ENCODE data around the gene MEX3A. TPM values are rescaled to one million over a fixed set of nuclear protein-coding genes. Genes with fewer than 3 reads are reported as not detected.

The MEX3A gene
- total and polyA plus RNA-seq, 4 experiments from 2014 or later: not detected

DNA sequence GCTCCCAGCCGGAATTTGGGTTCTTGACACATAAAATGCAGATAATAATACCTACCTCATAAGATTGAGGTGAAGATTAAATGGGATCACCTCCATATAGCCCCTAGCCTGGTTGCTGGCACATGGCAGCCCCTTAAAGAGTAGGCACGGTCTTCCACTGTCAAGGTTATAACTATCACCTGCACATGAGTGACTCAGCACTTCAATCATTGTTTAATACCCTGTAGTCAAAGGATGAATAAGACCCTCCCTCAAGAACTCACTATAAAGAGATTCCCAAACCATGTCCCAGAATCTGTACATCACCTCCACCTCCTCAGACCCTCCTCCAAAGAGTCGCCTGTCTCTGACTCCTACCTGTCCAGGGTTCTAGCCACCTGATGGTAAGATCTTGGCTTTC is 25.8 kb upstream of the MEX3A start:
- peak overlapping the region; percentile 94 for H3K27ac ChIP-seq (ENCODE audit: low read depth, low read length)
- Mint-ChIP-seq H3K4me3 (no peak overlapping the region), H3K27ac (peak overlapping the region; percentile 90 to 100 (median 100)), H3K9me3 (no peaks in the 10 kb centered on the region), H3K36me3 (peaks cover 0 to 4% of the 10 kb centered on the region in 2 donors), H3K27me3 (no peaks in the 10 kb centered on the region), H3K4me1 (peaks cover 23 to 58% (median 40%) of the 10 kb centered on the region in 4 donors)
- intact Hi-C loops (cut with micrococcal nuclease): no loop called here
- H3K36me3 ChIP-seq (ENCODE audit: insufficient read depth, low read length): no peaks in the 10 kb centered on the region
- no peaks in the 10 kb centered on the region for H3K27me3 ChIP-seq (ENCODE audit: insufficient read depth, low read length)
- no peak for DNase-seq
- peaks cover 42% of the 10 kb centered on the region for H3K4me1 ChIP-seq (ENCODE audit: insufficient read depth, low read length)
- CTCF ChIA-PET (ENCODE audit: partially characterized antibody): interaction anchor here (1.3 to 2.6 kb wide), 4 partner anchors 9 to 21 kb away, joined by 3 to 30 read pairs (median 18); no protein-coding TSS in a partner anchor
- POLR2A ChIA-PET (ENCODE audit: partially characterized antibody): interaction anchor here (4.3 to 19.7 kb wide), 2 partner anchors 11 to 14 kb away, joined by 25 to 527 read pairs; partner anchors contain the start of gene LMNA
- H3K9me3 ChIP-seq (ENCODE audit: control insufficient read depth in 1 of 2, low read length in 2 of 2): no peaks in the 10 kb centered on the region
- no peak overlapping the region for H3K4me3 ChIP-seq (ENCODE audit: low read length in 2 of 2)

DNA sequence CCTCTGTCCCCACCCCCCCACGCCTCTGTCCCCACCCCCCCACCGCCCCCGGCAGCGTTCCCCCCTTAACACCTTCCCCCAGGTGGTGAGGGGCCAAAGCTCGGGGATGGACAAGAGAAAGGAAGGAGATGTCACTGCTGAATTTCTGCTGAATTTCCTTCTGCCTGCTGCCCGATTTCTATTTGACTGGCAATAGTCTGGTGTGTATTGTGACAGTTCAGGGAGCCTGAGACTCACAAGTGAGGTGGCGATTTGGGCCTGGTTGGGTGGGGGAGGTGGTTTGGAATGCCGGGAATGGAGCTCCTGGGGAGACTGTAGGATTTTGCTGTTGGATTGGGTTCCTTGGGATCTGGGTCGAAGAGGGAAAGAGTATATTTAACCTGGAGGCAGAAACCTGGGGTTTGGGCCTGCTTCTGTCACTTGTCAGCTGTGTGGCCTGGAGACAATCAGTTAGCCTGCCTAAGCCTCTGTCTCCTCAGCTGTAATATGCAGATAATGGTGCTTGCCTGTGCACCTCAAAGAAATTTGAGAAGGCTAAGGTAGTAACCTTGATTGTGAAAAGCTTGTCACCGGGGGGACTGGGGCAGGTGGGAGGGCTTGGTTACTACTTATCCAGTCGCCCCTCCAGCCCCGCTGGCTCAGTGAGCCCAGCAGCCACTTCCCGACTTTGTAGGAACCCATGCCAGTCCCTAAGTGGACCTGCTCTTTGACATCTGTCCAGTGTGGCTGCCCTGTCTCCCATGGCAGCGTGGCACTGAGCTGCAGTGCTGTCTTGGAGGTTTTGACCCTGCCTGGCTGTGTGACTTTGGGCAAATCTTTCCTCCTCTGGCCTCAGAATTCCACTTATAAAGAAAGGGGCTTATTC is 24.6 kb upstream of the MEX3A start:
- intact Hi-C loops (cut with micrococcal nuclease): loop anchor here (1.0 to 2.0 kb wide), 3 partner anchors 7 to 18 kb away; partner anchors contain the start of gene LMNA
- Mint-ChIP-seq H3K4me1 (peaks cover 28 to 68% (median 46%) of the 10 kb centered on the region in 4 donors), H3K27ac (peak overlapping the region; percentile 90 to 100 (median 100)), H3K4me3 (peak overlapping the region; percentile 53 to 93 (median 83)), H3K36me3 (peaks cover 0 to 4% of the 10 kb centered on the region in 2 donors), H3K27me3 (no peaks in the 10 kb centered on the region), H3K9me3 (no peaks in the 10 kb centered on the region)
- Histone ChIP-seq H3K9me3 (ENCODE audit: control insufficient read depth in 1 of 2, low read length in 2 of 2) (no peaks in the 10 kb centered on the region), H3K4me3 (ENCODE audit: low read length in 2 of 2) (peak overlapping the region in 1 of 2 donors; percentile 23), H3K27me3 (ENCODE audit: insufficient read depth, low read length) (no peaks in the 10 kb centered on the region), H3K36me3 (ENCODE audit: insufficient read depth, low read length) (no peaks in the 10 kb centered on the region), H3K4me1 (ENCODE audit: insufficient read depth, low read length) (peaks cover 47% of the 10 kb centered on the region), H3K27ac (ENCODE audit: low read depth, low read length) (peak overlapping the region; percentile 94)
- POLR2A ChIA-PET (ENCODE audit: partially characterized antibody): interaction anchor here (0.8 to 19.7 kb wide), 4 partner anchors 10 to 128 kb away, joined by 4 to 527 read pairs (median 15); partner anchors contain the start of genes ARHGEF2, LMNA and PMF1
- CTCF ChIA-PET (ENCODE audit: partially characterized antibody): interaction anchor here (0.7 to 2.6 kb wide), 7 partner anchors 8 to 22 kb away, joined by 3 to 30 read pairs (median 6); no protein-coding TSS in a partner anchor
- no peak for DNase-seq

DNA sequence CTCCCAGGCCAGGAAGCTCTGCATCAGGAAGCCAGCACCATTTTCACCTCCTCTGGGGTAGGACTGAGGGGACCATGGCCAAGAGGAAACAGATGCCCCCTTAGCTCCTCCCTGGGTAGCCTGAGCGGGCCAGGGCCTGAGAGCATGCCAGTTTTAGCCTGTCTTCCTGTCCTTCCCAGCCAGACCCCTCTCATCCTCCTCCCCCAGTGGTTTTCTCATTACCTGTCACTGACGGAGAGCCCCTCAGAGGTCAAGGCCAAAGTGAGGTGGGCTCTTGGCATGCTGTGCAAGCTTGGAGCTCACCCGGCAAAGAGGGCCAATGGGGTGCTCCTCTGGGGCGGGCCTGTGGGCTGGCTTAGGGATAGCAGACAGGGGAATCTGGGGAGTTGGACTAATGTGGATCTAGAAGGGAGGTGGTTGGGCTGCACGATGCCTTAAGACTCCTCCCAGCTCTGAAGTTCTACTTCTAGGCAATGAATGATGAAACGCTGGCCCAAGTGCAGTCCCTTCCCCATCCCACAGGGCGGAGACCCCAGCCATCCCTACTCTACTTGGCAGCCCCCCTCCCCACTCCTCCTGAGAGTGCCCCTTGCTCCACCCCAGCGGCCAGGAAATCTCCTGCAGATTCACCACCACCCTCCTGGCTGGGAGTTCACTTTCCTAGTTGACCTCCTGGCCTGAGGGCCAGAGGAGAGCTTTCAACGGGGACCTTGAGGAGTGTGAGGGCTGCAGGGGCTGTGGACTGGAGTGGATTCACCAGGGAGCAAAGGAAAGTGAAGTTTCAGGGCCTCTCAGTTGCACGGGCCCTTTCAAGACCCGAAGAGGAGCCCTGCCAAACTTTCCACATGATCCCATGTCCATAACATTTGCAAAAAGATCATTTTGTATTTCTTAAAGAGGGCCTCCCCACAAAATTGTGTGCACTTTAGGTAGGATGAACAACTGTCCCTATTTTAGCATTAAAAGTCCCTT is 22.9 kb upstream of the MEX3A start:
- H3K27me3 ChIP-seq (ENCODE audit: insufficient read depth, low read length): no peaks in the 10 kb centered on the region
- Mint-ChIP-seq H3K27me3 (no peaks in the 10 kb centered on the region), H3K4me1 (peaks cover 38 to 84% (median 59%) of the 10 kb centered on the region in 4 donors), H3K9me3 (peaks cover 0 to 2% (median 0%) of the 10 kb centered on the region in 8 donors), H3K36me3 (peaks cover 0 to 4% of the 10 kb centered on the region in 2 donors), H3K4me3 (peak overlapping the region; percentile 82 to 93 (median 83)), H3K27ac (peak overlapping the region; percentile 90 to 100 (median 100))
- peak overlapping the region; percentile 77 to 81 for H3K4me3 ChIP-seq (ENCODE audit: low read length in 2 of 2)
- H3K4me1 ChIP-seq (ENCODE audit: insufficient read depth, low read length): peaks cover 55% of the 10 kb centered on the region
- H3K9me3 ChIP-seq (ENCODE audit: control insufficient read depth in 1 of 2, low read length in 2 of 2): no peaks in the 10 kb centered on the region
- peak overlapping the region; percentile 94 for H3K27ac ChIP-seq (ENCODE audit: low read depth, low read length)
- CTCF ChIA-PET (ENCODE audit: partially characterized antibody): interaction anchor here (1.3 to 18.7 kb wide), 5 partner anchors 8 to 27 kb away, joined by 3 to 716 read pairs (median 12); no protein-coding TSS in a partner anchor
- POLR2A ChIA-PET (ENCODE audit: partially characterized antibody): interaction anchor here (1.9 to 19.7 kb wide), 3 partner anchors 9 to 108 kb away, joined by 6 to 527 read pairs (median 25); partner anchors contain the start of genes LMNA and PMF1
- no peaks in the 10 kb centered on the region for H3K36me3 ChIP-seq (ENCODE audit: insufficient read depth, low read length)
- no peak for DNase-seq
- intact Hi-C loops (cut with micrococcal nuclease): no loop called here

DNA sequence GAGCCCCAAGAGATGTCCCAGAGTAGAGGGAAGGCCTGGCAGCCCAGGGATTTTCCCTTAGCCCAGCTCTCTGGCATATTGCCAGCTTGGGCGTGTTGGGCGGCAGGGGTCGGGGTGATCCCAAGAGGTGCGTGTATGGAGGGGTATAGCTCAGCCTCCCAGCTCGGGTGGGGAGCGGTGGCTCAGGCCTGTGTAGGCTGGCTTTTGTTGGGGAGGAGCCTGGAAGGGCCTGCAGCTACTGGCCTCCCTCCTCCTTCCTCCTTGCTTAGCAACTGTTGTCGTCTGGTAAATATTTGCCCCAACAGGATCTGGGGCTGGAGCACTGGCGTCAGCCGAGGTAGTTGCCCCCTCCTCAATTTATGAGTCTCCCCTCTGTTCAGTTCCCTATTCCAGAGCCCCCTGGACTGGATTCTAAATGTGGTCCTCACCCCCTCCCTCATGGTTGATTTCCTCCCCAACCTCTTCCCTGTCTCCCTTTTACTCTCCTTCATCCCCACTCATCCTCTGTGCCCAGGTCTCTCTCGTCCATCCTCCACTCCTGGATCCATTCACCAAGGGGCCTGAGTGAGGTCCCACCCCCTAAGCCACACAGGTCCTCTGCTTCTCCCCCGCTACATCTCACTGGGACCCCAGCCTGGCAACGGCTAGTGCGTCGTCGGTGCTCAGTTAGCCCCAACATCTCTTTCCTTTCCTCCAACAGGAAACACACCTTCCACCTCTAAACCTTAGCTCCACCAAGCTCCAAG is 22.0 kb upstream of the MEX3A start:
- H3K27me3 ChIP-seq (ENCODE audit: insufficient read depth, low read length): no peaks in the 10 kb centered on the region
- peak; percentile 78 to 90 (median 83) for DNase-seq
- H3K36me3 ChIP-seq (ENCODE audit: insufficient read depth, low read length): no peaks in the 10 kb centered on the region
- CTCF ChIA-PET (ENCODE audit: partially characterized antibody): interaction anchor here (0.5 to 18.7 kb wide), 5 partner anchors 8 to 119 kb away, joined by 3 to 716 read pairs (median 12); no protein-coding TSS in a partner anchor
- intact Hi-C loops (cut with micrococcal nuclease): no loop called here
- peak overlapping the region; percentile 94 for H3K27ac ChIP-seq (ENCODE audit: low read depth, low read length)
- peaks cover 0 to 2% (median 0%) of the 10 kb centered on the region in 8 donors for H3K9me3 Mint-ChIP-seq
- H3K36me3 Mint-ChIP-seq: peaks cover 0 to 4% of the 10 kb centered on the region in 2 donors
- no peaks in the 10 kb centered on the region for H3K27me3 Mint-ChIP-seq
- H3K4me3 Mint-ChIP-seq: peak overlapping the region; percentile 60 to 88 (median 74)
- POLR2A ChIA-PET (ENCODE audit: partially characterized antibody): interaction anchor here (1.0 to 19.7 kb wide), 4 partner anchors 8 to 109 kb away, joined by 3 to 527 read pairs (median 16); partner anchors contain the start of genes LMNA and PMF1
- H3K4me1 Mint-ChIP-seq: peaks cover 42 to 86% (median 60%) of the 10 kb centered on the region in 4 donors
- no peak overlapping the region for H3K4me3 ChIP-seq (ENCODE audit: low read length in 2 of 2)
- peaks cover 55% of the 10 kb centered on the region for H3K4me1 ChIP-seq (ENCODE audit: insufficient read depth, low read length)
- H3K27ac Mint-ChIP-seq: peak overlapping the region; percentile 90 to 100 (median 100)
- H3K9me3 ChIP-seq (ENCODE audit: control insufficient read depth in 1 of 2, low read length in 2 of 2): no peaks in the 10 kb centered on the region

- CTCF ChIA-PET (ENCODE audit: partially characterized antibody): interaction anchor here (0.5 to 18.7 kb wide), 5 partner anchors 8 to 120 kb away, joined by 3 to 716 read pairs (median 12); no protein-coding TSS in a partner anchor
- POLR2A ChIA-PET (ENCODE audit: partially characterized antibody): interaction anchor here (1.0 to 19.7 kb wide), 3 partner anchors 10 to 110 kb away, joined by 3 to 527 read pairs (median 6); partner anchors contain the start of genes LMNA and PMF1
These were observed 21.3 kb upstream of the MEX3A start for GRCh38 chr1:156103521-156103947.

More at GRCh38 chr1:156103521-156103947, 21.3 kb upstream of the MEX3A start:
- H3K4me3 Mint-ChIP-seq: peak overlapping the region in 6 of 8 donors; percentile 51 to 88 (median 74)
- H3K36me3 Mint-ChIP-seq: peaks cover 0 to 4% of the 10 kb centered on the region in 2 donors
- peaks cover 45 to 89% (median 61%) of the 10 kb centered on the region in 4 donors for H3K4me1 Mint-ChIP-seq
- intact Hi-C loops (cut with micrococcal nuclease): no loop called here
- H3K27ac Mint-ChIP-seq: peak overlapping the region; percentile 90 to 100 (median 100)
- peaks cover 0 to 2% (median 0%) of the 10 kb centered on the region in 8 donors for H3K9me3 Mint-ChIP-seq
- no peaks in the 10 kb centered on the region for H3K27me3 Mint-ChIP-seq
- Histone ChIP-seq H3K9me3 (ENCODE audit: control insufficient read depth in 1 of 2, low read length in 2 of 2) (no peaks in the 10 kb centered on the region), H3K27ac (ENCODE audit: low read depth, low read length) (peak overlapping the region; percentile 94), H3K4me1 (ENCODE audit: insufficient read depth, low read length) (peaks cover 55% of the 10 kb centered on the region), H3K4me3 (ENCODE audit: low read length in 2 of 2) (no peak overlapping the region), H3K27me3 (ENCODE audit: insufficient read depth, low read length) (no peaks in the 10 kb centered on the region), H3K36me3 (ENCODE audit: insufficient read depth, low read length) (no peaks in the 10 kb centered on the region)
- DNase-seq: peak in 2 of 5 donors; percentile 54 to 86

Data from CD4-positive, alpha-beta memory T cell (primary cell).